ENCODE measurements around the gene LRRC63. TPM values are rescaled to one million over a fixed set of nuclear protein-coding genes. Genes with fewer than 3 reads are reported as not detected.

LRRC63 gene
- total RNA-seq, 1 experiment from 2014 or later: 0.82 TPM

- ChIA-PET CTCF (no interaction called here), POLR2A (ENCODE audit: low non-redundant PET) (interaction anchor here (0.7 kb wide), 1 partner anchor 9 kb away, joined by 3 read pairs; no protein-coding TSS in a partner anchor)
- Histone ChIP-seq H3K9me3 (ENCODE audit: low read depth, low read length, poor library complexity, severe bottlenecking) (no peaks in the 10 kb centered on the region), H3K27ac (ENCODE audit: low read depth, low read length, poor library complexity, severe bottlenecking) (no peak overlapping the region), H3K4me3 (ENCODE audit: low read depth, low read length, poor library complexity, severe bottlenecking) (no peak overlapping the region), H3K27me3 (replicated peaks; ENCODE audit: insufficient read depth, low read depth, low read length, poor library complexity) (no peaks in the 10 kb centered on the region), H3K36me3 (ENCODE audit: insufficient read depth, low read length, poor library complexity, severe bottlenecking) (no peaks in the 10 kb centered on the region), H3K4me1 (ENCODE audit: insufficient read depth, low read length, poor library complexity, severe bottlenecking) (peaks cover 3% of the 10 kb centered on the region)
- BruUV-seq (replicated peaks): no TSS peak
- TF ChIP-seq, protein P1, sequence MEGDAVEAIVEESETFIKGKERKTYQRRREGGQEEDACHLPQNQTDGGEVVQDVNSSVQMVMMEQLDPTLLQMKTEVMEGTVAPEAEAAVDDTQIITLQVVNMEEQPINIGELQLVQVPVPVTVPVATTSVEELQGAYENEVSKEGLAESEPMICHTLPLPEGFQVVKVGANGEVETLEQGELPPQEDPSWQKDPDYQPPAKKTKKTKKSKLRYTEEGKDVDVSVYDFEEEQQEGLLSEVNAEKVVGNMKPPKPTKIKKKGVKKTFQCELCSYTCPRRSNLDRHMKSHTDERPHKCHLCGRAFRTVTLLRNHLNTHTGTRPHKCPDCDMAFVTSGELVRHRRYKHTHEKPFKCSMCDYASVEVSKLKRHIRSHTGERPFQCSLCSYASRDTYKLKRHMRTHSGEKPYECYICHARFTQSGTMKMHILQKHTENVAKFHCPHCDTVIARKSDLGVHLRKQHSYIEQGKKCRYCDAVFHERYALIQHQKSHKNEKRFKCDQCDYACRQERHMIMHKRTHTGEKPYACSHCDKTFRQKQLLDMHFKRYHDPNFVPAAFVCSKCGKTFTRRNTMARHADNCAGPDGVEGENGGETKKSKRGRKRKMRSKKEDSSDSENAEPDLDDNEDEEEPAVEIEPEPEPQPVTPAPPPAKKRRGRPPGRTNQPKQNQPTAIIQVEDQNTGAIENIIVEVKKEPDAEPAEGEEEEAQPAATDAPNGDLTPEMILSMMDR (conservative IDR thresholded peaks at IDR 0.05; ENCODE audit: low read depth, low read length): no peak
- no peak for TF ChIP-seq EZH2 (IDR thresholded peaks at IDR 0.05; ENCODE audit: borderline replicate concordance, low read depth, low read length, poor library complexity, severe bottlenecking)
- intact Hi-C loops (cut with micrococcal nuclease; ENCODE audit: unreplicated experiment): no loop called here
- no peak for DNase-seq (ENCODE audit: low spot score)
Observed at GRCh38 chr13:46202188-46202795, 9.4 kb upstream of the LRRC63 start.

GRCh38 chr13:46202966-46203365 lies 8.8 kb upstream of the LRRC63 start:
- CTCF ChIA-PET: no interaction called here
- no peak for TF ChIP-seq EZH2 (IDR thresholded peaks at IDR 0.05; ENCODE audit: borderline replicate concordance, low read depth, low read length, poor library complexity, severe bottlenecking)
- TF ChIP-seq, protein P1 (conservative IDR thresholded peaks at IDR 0.05; ENCODE audit: low read depth, low read length): no peak
- Histone ChIP-seq H3K4me3 (ENCODE audit: low read depth, low read length, poor library complexity, severe bottlenecking) (no peak overlapping the region), H3K36me3 (ENCODE audit: insufficient read depth, low read length, poor library complexity, severe bottlenecking) (no peaks in the 10 kb centered on the region), H3K9me3 (ENCODE audit: low read depth, low read length, poor library complexity, severe bottlenecking) (no peaks in the 10 kb centered on the region), H3K27ac (ENCODE audit: low read depth, low read length, poor library complexity, severe bottlenecking) (no peak overlapping the region), H3K4me1 (ENCODE audit: insufficient read depth, low read length, poor library complexity, severe bottlenecking) (peaks cover 3% of the 10 kb centered on the region), H3K27me3 (replicated peaks; ENCODE audit: insufficient read depth, low read depth, low read length, poor library complexity) (no peaks in the 10 kb centered on the region)
- no TSS peak for BruUV-seq (replicated peaks)
- DNase-seq (ENCODE audit: low spot score): no peak
- POLR2A ChIA-PET (ENCODE audit: low non-redundant PET): no interaction called here
- intact Hi-C loops (cut with micrococcal nuclease; ENCODE audit: unreplicated experiment): no loop called here

DNA sequence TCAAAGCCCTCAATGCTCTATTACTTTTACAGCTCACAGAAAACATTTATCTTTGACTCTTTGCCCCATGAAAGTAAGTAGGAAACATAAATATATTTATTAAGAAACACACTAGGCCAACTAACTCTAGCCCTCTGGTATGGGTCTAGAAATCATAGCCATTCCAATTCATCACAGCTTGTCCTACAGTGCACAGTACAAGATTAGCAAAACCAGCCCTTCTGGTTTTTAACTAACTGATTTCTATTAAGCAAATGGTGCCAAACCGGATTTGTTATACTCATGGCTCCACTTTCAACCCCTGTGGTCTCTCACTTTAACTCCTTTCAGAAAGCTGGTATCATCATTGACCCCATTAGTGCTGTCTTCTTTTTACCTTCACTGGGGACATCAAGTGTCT lies 5.6 kb upstream of the LRRC63 start:
- CTCF ChIA-PET: no interaction called here
- no peak for DNase-seq (ENCODE audit: low spot score)
- BruUV-seq (replicated peaks): no TSS peak
- intact Hi-C loops (cut with micrococcal nuclease; ENCODE audit: unreplicated experiment): no loop called here
- Histone ChIP-seq H3K9me3 (ENCODE audit: low read depth, low read length, poor library complexity, severe bottlenecking) (no peaks in the 10 kb centered on the region), H3K4me1 (ENCODE audit: insufficient read depth, low read length, poor library complexity, severe bottlenecking) (peaks cover 19% of the 10 kb centered on the region), H3K4me3 (ENCODE audit: low read depth, low read length, poor library complexity, severe bottlenecking) (no peak overlapping the region), H3K27me3 (replicated peaks; ENCODE audit: insufficient read depth, low read depth, low read length, poor library complexity) (no peaks in the 10 kb centered on the region), H3K36me3 (ENCODE audit: insufficient read depth, low read length, poor library complexity, severe bottlenecking) (no peaks in the 10 kb centered on the region), H3K27ac (ENCODE audit: low read depth, low read length, poor library complexity, severe bottlenecking) (no peak overlapping the region)
- POLR2A ChIA-PET (ENCODE audit: low non-redundant PET): no interaction called here
- TF ChIP-seq EZH2 (IDR thresholded peaks at IDR 0.05; ENCODE audit: borderline replicate concordance, low read depth, low read length, poor library complexity, severe bottlenecking): no peak
- TF ChIP-seq, protein P1 (conservative IDR thresholded peaks at IDR 0.05; ENCODE audit: low read depth, low read length): no peak

All from A673 (cell line).